DMS 273 (cell line): ENCODE results near the gene ADIPOR1.
"Not testable (repeated sequence)": the region's sequence is repeated elsewhere in the genome, so short reads cannot be mapped to it uniquely, and the experiment has no call there.

Experiments
- DNase-seq: peaks from one replicate; lab custom pipeline; 2025; ENCODE audit not compliant: unreplicated experiment; lab: John Stamatoyannopoulos, UW

ADIPOR1 gene

DNA sequence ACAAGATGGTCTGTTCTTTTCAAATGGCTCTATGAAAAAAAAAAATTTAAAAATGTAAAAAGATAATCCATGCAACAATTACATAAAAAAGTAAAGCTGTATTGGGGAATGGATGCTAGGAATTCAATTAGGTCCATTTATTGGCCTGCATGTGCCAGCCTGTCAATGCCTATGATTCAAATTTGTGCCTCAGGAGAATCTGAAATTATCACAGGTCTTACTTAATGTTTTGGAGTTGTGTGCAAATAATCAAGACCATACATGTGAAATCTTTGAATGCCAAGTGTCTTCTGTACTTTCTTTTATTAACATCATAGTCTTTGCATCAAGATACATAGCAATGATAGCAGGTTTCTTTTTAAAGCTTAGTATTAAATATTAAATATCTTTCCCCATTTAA lies 17.6 kb downstream of the ADIPOR1 start:
- no peak for DNase-seq

DNA sequence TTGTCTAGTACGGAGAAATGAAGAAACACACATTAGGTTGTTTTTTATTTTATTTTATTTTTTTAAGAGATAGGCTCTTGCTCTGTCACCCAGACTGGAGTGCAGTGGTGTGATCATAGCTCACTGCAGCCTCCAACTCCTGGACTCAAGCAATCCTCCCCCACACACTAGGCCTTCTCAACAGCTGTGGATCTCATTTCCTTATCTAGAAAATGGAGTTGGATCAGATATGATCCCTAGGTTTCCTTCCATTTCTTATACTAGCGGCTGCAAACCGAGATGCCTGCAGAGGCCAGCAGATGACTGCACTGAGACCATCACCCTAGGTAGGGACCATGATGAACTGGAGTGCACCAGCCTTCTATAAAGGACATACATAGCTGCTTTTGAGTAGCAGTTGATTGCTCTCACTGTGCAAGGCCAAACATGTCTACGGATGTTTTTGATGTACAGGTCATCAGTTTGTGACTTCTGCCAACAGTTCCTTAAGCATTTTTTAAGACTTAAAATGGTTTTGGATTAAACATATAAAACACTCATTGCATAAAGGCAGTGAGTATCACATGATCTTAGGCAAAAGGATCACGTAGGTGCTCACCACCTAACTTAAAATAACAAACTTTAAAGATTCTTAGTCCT lies 19.7 kb downstream of the ADIPOR1 start:
- DNase-seq, result no peak

DNA sequence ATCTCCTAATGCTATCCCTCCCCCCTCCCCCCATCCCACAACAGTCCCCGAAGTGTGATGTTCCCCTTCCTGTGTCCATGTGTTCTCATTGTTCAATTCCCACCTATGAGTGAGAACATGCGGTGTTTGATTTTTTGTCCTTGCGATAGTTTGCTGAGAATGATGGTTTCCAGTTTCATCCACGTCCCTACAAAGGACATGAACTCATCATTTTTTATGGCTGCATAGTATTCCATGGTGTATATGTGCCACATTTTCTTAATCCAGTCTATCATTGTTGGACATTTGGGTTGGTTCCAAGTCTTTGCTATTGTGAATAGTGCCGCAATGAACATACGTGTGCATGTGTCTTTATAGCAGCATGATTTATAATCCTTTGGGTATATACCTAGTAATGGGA lies 21.7 kb downstream of the ADIPOR1 start:
- DNase-seq, result not testable (repeated sequence)

DNA sequence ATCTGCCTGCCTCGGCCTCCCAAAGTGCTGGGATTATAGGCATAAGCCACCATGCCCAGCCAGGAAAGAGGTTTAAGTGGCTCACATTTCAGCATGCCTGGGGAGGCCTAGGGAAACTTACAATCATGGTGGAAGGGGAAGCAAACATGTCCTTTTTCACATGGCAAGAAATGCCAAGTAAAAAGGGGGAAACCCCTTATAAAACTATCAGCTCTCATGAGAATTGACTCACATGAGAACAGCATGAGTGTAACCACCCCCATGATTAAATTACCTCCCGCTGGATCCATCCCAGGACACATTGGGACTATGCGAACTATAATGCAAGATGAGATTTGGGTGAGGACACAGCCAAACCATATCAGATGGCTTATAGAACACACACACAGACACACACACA lies 22.3 kb downstream of the ADIPOR1 start:
- no peak for DNase-seq

DNA sequence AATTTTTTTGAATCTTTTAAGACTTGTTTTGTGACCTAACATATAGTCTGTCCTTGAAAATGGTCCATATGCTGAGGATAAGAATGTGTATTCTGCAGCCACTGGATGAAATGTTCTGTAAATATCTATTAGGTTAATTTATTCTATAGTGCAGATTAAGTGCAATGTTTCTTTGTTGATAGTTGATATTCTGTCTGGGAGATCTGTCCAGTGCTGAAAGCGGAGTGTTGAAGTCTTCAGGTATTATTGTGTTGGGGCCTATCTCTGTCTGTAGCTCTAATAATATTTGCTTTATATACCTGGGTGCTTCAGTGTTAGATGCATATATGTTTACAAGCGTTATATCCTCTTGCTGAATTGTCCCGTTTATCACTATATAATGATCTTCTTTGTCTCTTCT lies 23.4 kb downstream of the ADIPOR1 start:
- DNase-seq, result no peak

DNA sequence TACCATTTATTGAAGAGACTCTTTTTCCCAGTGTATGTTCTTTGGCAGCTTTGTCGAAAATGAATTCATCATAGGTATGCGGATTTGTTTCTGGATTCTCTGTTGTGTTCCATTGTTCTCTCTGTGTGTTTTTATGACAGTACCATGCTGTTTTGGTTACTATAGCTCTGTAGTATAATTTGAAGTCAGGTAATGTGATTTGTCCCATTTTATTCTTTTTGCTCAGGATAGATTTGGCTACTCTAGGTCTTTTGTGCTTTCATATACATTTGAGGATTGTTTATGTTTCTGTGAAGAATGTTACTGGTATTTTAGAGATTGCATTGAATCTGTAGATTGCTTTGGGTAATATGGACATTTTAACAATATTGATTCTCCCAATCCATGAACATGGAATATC lies 25.6 kb downstream of the ADIPOR1 start:
- DNase-seq, result no peak

DNA sequence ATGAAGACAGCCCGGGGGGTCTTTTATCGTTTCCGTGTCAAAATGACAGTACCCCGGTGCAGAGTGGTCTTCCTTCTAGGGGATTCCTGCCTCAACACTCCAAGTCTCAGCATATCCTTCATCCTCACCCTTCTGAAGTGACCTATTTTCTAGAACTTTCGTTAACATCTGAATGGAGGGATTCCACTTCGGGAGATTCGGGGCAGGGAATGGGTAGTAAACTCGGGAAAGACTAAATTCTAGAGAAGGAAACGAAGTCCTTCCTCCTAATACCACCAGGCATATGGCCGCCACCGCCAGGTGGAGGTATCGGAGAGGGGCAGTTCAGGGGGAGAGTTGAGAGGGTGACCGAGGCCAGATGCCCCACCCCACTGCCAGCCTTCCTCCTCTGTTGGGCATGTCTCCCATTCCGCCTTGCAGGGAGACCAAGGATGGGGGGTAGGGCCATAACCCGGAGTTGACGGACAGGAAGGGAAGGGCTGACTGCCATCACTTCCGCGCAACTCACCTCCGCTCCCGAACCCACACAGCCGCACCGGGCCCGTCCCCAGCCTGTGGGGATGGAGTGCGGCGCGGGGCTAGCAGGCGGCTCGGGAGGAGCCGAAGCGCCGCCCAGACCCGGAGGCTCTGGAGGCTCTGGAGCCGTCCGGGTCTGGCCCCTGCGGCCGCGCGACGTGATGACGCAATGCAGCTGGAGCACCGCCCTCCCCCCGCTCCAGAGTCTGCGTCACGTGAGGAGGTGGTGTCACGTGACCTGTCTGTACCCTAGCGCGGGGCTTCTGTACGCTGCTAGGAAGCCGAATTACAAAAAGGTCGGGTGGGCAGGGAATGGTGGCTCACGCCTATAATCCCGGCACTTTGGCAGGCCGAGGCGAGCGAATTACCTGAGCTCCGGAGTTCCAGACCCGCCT lies 31.3 kb downstream of the ADIPOR1 start, which contains the start of gene KLHL12:
Gene KLHL12, minus strand, starts transcription at position 654 of the 911 bp plus-strand sequence. CDS start 2,072 bp downstream, outside the sequence.
- peak; percentile 99 for DNase-seq

DNA sequence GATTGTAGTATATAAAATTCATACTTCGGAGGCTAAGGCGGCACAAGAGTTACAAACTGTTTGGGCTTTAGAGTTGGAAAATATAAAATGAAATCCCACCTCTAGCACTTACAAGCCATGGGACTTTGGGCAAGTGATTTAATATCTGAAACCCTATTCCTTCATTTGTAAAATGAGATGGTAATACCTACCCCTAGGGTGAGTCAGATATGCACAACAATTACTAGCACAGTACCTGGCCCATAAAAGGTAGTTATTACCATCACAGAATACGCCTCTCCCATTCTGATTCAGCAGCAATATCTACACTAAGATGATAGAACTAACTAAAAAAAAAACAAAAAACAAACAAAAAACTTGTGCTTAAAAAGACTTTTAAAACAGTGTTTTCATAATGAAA lies 34.6 kb downstream of the ADIPOR1 start:
- no peak for DNase-seq

DNA sequence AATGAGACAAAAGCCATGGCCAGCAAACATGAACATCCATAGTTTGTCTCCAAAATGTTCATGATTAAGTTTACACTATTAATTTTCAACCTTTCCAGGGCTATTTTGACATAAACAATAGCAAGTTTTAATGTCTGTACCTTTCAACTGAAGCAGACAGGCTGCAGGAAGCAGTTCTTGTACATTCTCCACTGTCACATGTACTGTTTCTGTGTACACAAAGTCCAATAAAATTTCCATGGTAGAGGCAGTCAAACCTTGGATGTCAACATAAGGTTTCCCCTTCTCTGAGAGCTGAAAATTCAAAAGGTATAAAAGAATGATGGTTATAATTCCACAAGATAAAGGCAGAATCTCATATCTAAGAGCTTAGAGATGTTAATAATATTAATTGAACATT lies 38.5 kb downstream of the ADIPOR1 start:
- no peak for DNase-seq

DNA sequence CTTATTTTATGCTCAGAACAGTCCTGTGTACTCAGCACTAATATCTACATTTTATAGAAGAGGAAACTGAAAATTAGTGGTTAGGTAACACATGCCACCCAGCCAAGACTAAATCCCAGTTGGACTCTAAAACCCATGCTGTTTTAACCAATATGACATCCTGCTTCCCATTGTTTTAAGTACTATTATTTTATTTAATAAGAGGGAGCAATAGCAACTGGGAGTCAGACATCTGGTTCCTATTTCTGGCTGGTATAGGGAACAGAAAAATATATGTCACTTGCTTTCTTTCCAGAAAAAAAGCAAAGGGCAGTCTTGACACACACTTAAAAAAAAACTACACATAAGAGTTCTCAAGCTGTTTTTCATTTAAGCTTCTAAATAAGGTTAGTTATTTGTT lies 43.0 kb downstream of the ADIPOR1 start:
- DNase-seq, result no peak

DNA sequence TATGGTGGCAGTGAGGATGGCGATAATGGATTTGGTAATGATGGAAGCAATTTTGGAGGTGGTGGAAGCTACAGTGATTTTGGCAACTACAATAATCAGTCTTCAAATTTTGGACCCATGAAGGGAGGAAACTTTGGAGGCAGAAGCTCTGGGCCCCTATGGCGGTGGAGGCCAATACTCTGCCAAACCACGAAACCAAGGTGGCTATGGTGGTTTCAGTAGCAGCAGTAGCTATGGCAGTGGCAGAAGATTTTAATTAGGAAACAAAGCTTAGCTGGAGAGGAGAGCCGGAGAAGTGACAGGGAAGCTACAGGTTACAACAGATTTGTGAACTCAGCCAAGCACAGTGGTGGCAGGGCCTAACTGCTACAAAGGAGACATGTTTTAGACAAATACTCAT lies 45.6 kb downstream of the ADIPOR1 start:
- not testable (repeated sequence) for DNase-seq

DNA sequence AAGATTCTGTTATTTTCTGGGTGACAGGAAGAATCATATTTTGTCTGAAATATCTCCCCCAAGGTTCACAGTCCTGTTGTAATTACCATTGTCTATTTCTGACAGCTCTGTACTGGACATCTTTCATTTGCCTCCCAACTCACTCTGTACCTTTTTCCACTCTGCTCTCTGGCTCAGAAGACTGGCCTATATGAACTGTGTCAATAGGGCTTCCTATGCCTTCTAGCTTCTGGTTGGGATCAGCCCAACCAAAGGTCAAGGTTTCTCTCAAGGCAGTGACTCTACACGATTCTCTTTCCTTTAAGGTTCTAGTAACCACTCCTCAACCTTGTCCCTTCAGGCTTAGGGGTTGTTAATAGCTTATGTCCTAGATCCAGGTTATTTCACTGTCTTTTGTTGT lies 48.6 kb downstream of the ADIPOR1 start:
- no peak for DNase-seq

DNA sequence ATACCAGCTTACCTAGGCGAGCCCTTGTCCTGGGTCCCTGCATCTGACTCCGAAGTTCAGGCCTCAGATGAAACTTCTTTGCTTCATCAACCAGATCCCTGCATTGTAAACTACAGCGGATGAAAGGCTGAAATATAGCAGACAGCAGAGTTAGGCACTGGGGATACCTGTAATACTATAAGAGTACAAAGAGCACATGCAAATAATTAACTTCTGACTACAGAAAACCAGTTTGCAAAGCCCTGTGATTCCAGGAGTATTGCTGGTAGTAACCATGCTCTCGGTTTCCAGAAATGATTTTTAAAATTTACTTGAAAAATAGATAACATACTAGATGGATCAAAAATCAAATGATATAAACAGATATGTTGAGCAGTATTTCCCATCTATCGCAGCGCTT lies 49.1 kb downstream of the ADIPOR1 start:
- DNase-seq, result no peak

DNA sequence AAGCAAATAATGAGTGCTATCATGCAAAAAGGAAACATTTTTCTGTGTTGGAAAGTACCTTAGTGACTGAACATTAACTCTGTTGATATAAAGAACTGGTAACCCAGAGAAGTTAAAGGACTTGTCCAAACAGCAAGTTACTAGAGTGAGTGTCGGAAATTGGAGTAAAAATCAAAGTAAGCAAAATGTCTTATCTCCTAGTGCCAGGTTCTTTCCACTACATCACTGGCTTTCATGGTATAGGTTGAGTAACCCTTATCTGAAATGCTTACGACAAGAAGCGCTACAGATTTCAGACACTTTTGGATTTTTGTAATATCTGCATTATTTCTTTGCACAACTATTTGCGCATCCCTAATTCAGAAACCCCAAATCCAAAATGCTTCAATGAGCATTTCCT lies 52.8 kb downstream of the ADIPOR1 start:
- DNase-seq, result no peak

DNA sequence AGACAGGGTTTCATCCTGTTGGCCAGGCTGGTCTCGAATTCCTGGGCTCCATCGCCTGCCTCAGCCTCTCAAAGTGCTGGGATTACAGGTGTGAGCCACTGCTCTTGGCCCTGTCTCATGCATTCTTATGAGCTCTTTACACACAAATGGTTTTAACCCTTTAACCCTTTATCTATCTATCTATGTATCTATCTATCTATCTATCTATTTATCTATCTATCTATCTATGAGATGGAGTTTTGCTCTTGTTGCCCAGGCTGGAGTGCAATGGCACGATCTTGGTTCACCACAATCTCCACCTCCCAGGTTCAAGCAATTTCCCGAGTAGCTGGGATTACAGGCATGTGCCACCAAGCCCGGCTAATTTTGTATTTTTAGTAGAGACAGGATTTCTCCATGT lies 54.3 kb downstream of the ADIPOR1 start:
- not testable (repeated sequence) for DNase-seq

DNA sequence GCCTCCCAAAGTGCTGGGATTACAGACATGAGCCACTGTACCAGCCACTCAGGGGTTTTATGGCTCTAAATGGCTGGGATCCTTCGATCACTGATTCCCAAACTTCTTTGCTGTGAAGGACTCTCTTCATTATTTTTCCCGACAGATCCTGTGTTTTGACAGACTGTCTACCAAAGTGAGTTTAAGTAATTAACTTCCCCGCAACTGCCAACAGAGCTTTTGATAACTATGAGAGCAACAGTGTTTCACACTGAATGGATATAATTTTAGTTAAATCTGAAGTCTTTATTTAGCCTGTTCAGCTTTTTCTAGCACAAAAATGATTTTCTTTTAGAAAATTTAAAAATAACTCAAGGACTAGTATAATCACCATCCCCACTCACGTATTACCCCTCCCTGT lies 56.6 kb downstream of the ADIPOR1 start:
- no peak for DNase-seq

DNA sequence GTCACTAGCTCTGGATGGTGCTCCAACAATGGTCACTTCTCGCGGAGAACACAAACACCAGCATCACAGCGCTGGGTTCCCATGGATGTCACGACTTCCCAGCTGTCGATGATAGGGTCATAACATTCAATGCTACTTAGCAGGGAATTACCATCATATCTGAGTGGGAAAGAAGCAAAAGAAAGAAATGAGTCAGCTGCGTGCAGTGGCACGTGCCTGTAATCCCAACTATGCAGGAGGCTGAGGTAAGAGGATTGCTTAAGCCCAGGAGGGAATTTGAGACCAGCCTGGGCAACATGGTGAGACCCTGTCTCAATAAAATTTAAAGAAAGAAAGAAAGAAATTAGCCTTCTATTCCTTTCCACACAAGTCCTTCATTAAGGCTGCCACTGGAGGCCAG lies 65.6 kb downstream of the ADIPOR1 start:
- DNase-seq, result no peak
